ENCODE results near the gene RNF217.
A peak's percentile ranks its signal among the peaks of the same experiment; 100 is the strongest.

The RNF217 gene

DNA sequence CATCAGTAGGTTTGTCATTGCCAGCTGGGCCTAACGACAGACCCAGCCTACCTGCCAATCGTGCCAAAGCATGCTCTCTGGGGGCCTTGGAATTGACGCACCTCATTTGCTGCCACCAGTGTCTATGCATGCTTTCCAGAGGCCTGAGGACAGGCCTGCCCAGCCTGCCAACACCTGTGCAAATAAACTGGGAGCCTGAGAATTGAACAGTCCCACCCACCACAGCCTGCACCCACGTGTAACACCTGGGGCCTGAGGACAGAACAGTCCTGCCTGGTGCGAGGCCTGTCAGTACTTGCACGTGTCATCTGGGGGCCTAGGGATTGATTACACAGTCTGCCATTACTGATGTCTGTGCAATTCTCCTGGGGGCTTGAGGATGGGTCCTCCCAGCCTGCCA is 6.2 kb upstream of the RNF217 start:
- DNase-seq (ENCODE audit: extremely low read depth, low read depth): no peak
- TF ChIP-seq, protein P1, sequence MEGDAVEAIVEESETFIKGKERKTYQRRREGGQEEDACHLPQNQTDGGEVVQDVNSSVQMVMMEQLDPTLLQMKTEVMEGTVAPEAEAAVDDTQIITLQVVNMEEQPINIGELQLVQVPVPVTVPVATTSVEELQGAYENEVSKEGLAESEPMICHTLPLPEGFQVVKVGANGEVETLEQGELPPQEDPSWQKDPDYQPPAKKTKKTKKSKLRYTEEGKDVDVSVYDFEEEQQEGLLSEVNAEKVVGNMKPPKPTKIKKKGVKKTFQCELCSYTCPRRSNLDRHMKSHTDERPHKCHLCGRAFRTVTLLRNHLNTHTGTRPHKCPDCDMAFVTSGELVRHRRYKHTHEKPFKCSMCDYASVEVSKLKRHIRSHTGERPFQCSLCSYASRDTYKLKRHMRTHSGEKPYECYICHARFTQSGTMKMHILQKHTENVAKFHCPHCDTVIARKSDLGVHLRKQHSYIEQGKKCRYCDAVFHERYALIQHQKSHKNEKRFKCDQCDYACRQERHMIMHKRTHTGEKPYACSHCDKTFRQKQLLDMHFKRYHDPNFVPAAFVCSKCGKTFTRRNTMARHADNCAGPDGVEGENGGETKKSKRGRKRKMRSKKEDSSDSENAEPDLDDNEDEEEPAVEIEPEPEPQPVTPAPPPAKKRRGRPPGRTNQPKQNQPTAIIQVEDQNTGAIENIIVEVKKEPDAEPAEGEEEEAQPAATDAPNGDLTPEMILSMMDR (IDR thresholded peaks at IDR 0.05; ENCODE audit: low read depth, low read length): no peak

DNA sequence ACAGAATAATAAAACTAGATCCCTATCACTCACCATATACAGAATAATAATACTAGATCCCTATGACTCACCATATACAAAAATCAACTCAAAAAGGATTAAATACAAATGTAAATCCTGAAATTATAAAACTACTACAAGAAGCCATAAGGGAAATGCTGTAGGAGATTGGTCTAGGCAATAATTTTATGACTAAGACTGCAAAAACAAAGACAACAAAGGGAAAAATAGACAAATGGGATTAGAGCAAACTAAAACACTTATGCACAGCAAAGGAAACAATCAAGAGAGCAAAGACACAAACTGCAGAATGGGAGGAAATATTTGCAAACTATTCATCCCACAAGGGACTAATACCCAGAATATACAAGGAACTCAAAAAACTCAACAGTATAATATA is 4.1 kb upstream of the RNF217 start:
- TF ChIP-seq, protein P1 (IDR thresholded peaks at IDR 0.05; ENCODE audit: low read depth, low read length): no peak
- DNase-seq (ENCODE audit: extremely low read depth, low read depth): no peak

DNA sequence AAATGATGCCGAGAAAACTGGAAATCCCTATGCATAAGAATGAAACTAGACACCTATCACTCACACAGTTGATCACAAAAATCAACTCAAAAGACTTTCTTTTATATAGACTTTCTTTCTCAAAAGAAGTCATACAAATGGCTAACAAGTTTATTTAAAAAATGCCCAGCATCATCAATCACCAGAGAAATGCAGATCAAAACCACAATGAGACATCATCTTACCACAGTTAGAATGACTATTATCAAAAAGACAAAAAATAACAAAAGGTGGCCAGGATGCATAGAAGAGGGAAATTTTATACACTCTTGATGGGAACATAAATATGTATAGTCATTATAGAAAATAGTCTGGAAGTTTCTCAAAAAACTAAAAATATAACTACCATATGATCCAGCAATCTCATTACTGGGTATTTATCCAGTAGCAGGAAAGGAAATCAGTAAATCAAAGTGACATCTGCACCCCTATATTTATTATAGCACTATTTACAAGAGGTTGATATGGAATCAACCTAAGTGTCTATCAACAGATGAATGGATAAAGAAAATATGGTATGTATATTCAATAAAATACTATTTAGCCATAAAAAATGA is 3.4 kb upstream of the RNF217 start:
- TF ChIP-seq, protein P1 (IDR thresholded peaks at IDR 0.05; ENCODE audit: low read depth, low read length): no peak
- DNase-seq (ENCODE audit: extremely low read depth, low read depth): no peak

DNA sequence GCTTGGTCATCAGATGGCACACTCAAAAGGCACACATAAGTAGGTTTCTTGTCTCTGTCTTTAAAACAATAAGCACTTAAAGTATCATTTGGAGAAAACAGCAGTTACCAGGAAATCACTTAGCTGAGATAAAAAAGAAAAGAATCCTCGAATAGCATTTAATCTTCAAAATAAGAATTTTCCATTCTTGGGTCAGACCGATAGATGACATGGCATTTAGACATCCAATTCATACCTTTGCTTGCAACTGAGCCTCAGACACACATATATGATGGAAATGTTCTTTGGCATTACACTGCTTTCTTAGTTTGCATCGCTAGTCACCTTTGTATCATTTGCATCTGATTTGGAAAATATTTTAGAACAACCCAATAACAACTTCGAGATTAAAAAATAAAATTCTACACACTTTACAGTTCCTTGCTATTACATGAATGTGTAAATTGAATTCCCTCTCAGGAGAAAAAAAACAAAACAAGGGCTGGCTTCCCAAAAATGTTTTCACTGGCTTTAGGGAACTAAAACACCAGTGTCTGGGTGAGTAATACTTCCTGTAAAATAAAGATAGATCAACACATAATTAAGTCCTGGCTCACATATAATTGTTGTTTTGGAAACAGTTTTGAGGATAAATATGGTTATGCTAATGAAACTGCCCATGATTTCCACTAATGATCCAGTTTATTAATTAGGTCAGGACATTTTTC is 1.3 kb upstream of the RNF217 start:
- DNase-seq (ENCODE audit: extremely low read depth, low read depth): no peak
- TF ChIP-seq, protein P1 (IDR thresholded peaks at IDR 0.05; ENCODE audit: low read depth, low read length): no peak

DNA sequence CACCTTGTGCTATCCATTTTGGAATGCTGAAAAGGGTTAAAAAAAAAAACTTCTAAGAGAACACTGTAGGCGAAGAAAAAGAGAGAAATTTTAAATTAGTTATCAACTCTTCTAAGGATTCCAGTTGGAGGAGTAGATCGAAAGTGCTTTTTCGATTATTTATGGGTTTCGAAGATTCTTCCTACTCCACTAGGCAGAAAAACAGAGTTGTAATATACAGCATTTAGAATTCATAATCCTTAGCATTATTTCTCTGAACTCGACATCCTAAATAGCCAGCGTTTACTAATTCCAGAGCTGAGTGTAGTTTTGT is 817 bp upstream of the RNF217 start:
- no peak for DNase-seq (ENCODE audit: extremely low read depth, low read depth)
- TF ChIP-seq, protein P1 (IDR thresholded peaks at IDR 0.05; ENCODE audit: low read depth, low read length): no peak

DNA sequence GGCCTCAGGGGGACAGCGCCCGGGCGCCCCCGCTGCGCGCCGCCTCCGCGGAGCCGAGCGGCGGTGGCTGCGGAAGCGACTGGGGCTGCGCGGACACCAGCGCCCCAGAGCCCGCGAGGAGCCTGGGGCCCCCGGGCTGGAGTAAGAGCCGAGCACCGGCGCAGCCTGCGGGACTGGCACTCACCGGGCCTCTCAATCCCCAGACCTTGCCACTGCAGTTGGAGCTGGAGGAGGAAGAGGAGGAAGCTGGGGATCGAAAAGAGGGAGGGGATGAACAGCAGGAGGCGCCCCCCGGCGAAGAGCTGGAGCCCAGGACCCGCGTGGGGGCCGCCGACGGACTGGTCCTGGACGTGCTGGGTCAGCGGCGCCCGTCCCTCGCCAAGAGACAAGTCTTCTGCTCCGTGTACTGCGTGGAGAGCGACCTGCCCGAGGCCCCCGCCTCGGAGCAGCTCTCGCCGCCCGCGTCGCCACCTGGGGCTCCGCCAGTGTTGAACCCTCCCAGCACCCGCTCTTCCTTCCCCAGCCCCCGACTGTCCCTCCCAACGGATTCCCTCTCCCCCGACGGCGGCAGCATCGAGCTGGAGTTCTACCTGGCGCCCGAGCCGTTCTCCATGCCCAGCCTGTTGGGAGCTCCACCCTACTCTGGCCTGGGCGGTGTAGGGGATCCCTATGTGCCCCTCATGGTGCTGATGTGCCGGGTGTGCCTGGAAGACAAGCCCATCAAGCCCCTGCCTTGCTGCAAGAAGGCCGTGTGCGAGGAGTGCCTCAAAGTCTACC is 590 bp downstream of the RNF217 start:
- DNase-seq (ENCODE audit: extremely low read depth, low read depth): no peak
- TF ChIP-seq, protein P1 (IDR thresholded peaks at IDR 0.05; ENCODE audit: low read depth, low read length): peak; percentile 29

DNA sequence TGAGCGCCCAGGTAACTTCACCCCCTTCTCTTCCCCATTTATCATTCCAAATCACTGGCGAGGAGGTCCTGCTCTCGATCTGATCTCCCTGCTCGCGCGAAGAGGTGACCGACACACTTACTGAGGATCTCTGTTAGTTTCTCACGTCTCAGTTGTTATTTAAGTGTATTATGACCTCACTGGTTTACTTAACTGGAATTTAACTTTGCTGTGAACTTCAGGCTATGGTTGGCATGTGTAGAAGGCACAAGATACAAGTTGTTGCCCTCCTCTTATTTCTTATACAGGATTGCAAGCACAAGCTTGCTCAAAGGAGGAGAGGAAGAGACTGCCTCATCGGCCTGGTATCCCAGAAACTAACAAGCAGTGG is 1.2 kb downstream of the RNF217 start:
- DNase-seq (ENCODE audit: extremely low read depth, low read depth): no peak

More for the DNA sequence above, 1.2 kb downstream of the RNF217 start:
- TF ChIP-seq, protein P1 (IDR thresholded peaks at IDR 0.05; ENCODE audit: low read depth, low read length): no peak

Data from AG09319 (cell line).